DLD1 (cell line): ENCODE measurements around the gene LDLRAD4.

Experiments used
- in situ Hi-C: cut with HindIII; loops from 2 replicates; pipeline ENCODE4 v1.10.0; 2017; ENCODE audit warnings: low sequenced_read_pairs

LDLRAD4 gene

GRCh38 chr18:13540477-13541182, 322.1 kb downstream of the LDLRAD4 start:
- in situ Hi-C loops, result no loop called here

GRCh38 chr18:13541621-13542519, 323.3 kb downstream of the LDLRAD4 start:
- in situ Hi-C loops, result no loop called here

GRCh38 chr18:13542520-13542847, 323.9 kb downstream of the LDLRAD4 start:
- in situ Hi-C loops, result no loop called here

GRCh38 chr18:13543144-13543543, 324.6 kb downstream of the LDLRAD4 start:
- in situ Hi-C loops, result no loop called here

GRCh38 chr18:13543811-13544732, 325.5 kb downstream of the LDLRAD4 start:
- in situ Hi-C loops, result no loop called here

- in situ Hi-C loops, result no loop called here
These were observed 326.4 kb downstream of the LDLRAD4 start for GRCh38 chr18:13544953-13545352.

- in situ Hi-C loops, result no loop called here
These were observed 327.0 kb downstream of the LDLRAD4 start for GRCh38 chr18:13545514-13545913.

GRCh38 chr18:13545955-13546354, 327.4 kb downstream of the LDLRAD4 start:
- in situ Hi-C loops, result no loop called here

- in situ Hi-C loops, result no loop called here
These were observed 328.1 kb downstream of the LDLRAD4 start for GRCh38 chr18:13546638-13547037.

- in situ Hi-C loops, result no loop called here
These were observed 328.8 kb downstream of the LDLRAD4 start for GRCh38 chr18:13547347-13547746.

- in situ Hi-C loops, result no loop called here
These were observed 329.7 kb downstream of the LDLRAD4 start for GRCh38 chr18:13548106-13548819.

GRCh38 chr18:13548966-13549879, 330.7 kb downstream of the LDLRAD4 start:
- in situ Hi-C loops, result no loop called here

- in situ Hi-C loops, result no loop called here
These were observed 331.3 kb downstream of the LDLRAD4 start for GRCh38 chr18:13549880-13550232.

- in situ Hi-C loops, result no loop called here
These were observed 332.1 kb downstream of the LDLRAD4 start for GRCh38 chr18:13550418-13551304.

GRCh38 chr18:13551305-13551603, 332.7 kb downstream of the LDLRAD4 start:
- in situ Hi-C loops, result no loop called here

GRCh38 chr18:13551841-13552733, 333.5 kb downstream of the LDLRAD4 start:
- in situ Hi-C loops, result no loop called here

- in situ Hi-C loops, result no loop called here
These were observed 334.9 kb downstream of the LDLRAD4 start for GRCh38 chr18:13553449-13553848.

- in situ Hi-C loops, result no loop called here
These were observed 336.6 kb downstream of the LDLRAD4 start for GRCh38 chr18:13555192-13555591.
